HG02938 (cell line): ENCODE measurements around the gene ZFY.
"Not testable (repeated sequence)": the region's sequence is repeated elsewhere in the genome, so short reads cannot be mapped to it uniquely, and the experiment has no call there.

Experiments
- ATAC-seq: cut with Tn5 transposase; IDR thresholded peaks from one replicate; pipeline ENCODE4 v1.9.1; 2021; ENCODE audit warnings: mild to moderate bottlenecking, moderate library complexity; ENCODE audit not compliant: unreplicated experiment

ZFY gene

DNA sequence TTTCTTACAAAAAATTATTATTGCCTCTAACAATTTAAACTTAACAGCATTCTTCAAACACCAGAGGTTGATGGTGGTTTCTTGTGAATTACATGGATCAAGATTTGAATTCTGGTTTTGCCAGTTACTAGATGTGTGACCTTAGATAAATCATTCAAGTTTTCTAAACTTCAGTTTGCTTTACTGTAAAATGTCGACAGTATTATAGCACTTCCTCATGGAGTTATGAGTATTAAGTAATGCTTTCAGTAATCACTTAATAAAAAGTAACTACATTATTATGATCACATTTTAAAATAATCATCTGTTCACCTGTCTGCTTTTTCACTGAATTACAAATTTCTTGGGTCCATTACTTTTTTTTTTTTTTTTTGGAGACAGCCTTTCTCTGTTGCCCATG is 37.5 kb downstream of the ZFY start:
- no peak for ATAC-seq

- no peak for ATAC-seq
These were observed 38.0 kb downstream of the ZFY start for GRCh38 chrY:2973110-2973751.

DNA sequence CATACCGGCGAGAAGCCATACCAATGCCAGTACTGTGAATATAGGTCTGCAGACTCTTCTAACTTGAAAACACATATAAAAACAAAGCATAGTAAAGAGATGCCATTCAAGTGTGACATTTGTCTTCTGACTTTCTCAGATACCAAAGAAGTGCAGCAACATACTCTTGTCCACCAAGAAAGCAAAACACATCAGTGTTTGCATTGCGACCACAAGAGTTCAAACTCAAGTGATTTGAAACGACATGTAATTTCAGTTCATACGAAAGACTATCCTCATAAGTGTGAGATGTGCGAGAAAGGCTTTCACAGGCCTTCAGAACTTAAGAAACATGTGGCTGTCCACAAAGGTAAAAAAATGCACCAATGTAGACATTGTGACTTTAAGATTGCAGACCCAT is 44.1 kb downstream of the ZFY start:
- no peak for ATAC-seq

- ATAC-seq = no peak
These were observed 49.3 kb downstream of the ZFY start for GRCh38 chrY:2984491-2984890.

GRCh38 chrY:2987178-2987577 is 52.0 kb downstream of the ZFY start:
- ATAC-seq = not testable (repeated sequence)

DNA sequence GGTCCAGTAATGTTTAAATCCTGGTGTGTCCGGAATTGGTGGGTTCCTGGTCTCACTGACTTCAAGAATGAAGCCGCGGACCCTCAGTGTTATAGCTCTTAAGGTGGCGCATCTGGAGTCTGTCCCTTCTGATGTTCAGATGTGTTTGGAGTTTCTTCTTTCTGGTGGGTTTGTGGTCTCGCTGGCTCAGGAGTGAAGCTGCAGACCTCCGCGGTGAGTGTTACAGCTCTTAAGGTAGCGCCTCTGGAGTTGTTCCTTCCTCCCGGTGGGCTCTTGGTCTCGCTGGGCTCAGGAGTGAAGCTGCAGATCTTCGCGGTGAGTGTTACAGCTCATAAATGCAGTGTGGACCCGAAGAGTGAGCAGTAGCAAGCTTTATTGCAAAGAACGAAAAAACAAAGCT is 62.2 kb downstream of the ZFY start:
- not testable (repeated sequence) for ATAC-seq

DNA sequence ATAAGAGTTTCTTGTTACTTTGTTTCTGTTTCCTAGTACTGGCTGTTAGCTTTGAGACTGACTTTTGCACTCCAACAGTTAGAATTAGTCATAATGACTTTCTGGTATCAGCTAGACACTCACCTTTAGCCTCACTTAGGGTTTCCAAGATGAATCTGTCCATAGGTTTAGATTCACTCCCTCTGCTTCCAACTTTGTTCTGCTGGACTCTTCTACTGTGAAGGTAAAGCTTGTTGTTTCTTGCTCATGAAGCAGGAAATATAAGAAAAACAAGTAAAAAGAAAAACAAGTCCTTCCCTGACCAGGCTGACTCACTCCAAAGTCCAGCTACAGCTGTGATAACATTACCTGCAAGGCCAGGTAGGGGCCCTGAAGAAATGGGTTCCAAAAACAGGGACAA is 67.0 kb downstream of the ZFY start:
- no peak for ATAC-seq

DNA sequence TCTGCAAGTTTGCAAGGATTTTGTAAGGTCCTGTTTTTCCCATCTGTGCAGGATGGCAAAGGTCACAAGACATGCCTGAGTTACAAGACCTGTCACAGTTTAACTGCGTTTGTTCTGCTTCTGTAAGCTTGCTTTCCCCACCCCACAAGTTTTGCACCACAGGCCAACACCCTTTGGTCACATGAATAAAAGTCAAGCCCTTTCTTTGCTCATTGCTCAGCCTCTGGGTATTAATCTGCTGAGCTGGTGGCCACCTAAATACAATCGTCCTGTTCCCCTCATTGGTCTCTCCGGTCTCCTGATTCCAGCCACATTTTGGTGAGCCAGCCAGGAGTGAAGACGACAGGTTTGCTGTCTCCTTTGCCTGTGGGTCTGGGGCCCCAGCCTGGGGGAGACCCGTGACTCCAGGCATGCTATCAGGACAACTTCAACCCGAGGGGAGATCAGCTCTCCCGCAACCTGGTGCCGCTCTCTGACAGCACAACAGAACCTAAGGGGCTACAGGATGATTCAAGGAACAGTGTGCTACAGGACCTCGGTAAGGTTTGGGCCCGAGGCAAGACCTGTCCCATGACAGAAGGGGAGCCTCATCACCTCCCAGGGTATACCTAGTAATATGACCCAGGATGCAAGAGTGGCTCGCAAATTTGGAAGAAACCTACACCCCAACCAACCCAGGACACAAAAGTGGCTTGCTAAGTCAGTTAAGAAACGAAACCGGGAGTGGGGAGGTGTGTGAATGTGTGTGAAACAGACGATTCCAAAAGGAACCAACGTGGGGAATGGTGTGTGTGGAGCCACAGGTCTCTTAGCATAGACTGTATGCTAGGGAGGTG is 67.7 kb downstream of the ZFY start:
- ATAC-seq = no peak

DNA sequence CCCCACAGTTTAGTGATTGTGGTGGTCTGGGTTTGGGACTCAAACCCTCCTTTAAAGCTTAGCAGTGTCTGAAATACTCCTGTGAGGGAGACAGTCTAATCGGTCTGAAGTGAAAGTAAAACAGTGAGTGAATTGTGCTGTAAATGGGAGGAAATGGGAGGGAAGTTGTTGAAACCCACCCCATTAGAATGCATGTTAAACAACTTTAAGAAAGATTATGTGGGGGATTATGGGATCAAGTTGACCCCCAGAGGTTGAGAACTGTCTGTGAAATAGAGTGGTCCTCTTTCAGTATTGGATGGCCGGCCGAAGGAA is 68.3 kb downstream of the ZFY start:
- no peak for ATAC-seq

- ATAC-seq = peak; percentile 47
These were observed 68.7 kb downstream of the ZFY start for GRCh38 chrY:3003846-3004245.

GRCh38 chrY:3006031-3006430 is 70.8 kb downstream of the ZFY start:
- ATAC-seq = not testable (repeated sequence)

DNA sequence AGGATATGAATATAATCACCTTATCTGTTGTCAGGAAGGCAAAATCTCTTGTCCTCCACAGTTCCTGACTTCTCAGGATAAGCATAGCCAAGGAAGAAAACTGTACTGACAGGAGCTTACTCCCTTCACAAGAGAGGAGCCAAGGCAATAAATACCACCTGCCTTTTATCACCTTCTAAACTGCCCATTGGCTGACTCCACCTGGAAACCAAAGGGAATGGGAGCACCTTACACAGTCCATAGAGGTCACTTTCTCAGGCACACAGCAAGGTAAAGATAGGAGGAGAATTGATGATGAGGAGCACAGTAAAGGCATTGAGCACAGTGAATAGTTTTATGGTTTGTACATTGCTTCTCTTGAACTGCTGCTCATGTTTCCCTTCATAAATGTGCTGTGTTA is 72.8 kb downstream of the ZFY start:
- ATAC-seq = no peak

- ATAC-seq = no peak
These were observed 77.0 kb downstream of the ZFY start for GRCh38 chrY:3012226-3012625.

DNA sequence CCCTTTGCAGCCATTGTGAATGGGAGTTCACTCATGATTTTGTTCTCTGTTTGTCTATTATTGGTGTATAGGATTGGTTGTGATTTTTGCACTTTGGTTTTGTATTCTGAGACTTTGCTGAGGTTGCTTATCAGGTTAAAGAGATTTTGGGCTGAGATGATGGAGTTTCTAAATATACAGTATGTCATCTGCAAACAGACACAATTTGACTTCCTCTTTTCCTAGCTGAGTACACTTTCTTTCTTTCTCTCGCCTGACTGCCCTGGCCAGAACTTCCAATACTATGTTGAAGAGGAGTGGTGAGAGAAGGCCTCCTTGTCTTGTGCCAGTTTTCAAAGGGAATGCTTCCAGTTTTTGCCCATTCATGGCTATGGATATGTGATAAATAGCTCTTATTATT is 81.4 kb downstream of the ZFY start:
- no peak for ATAC-seq

- no peak for ATAC-seq
These were observed 83.4 kb downstream of the ZFY start for GRCh38 chrY:3018546-3018945.

DNA sequence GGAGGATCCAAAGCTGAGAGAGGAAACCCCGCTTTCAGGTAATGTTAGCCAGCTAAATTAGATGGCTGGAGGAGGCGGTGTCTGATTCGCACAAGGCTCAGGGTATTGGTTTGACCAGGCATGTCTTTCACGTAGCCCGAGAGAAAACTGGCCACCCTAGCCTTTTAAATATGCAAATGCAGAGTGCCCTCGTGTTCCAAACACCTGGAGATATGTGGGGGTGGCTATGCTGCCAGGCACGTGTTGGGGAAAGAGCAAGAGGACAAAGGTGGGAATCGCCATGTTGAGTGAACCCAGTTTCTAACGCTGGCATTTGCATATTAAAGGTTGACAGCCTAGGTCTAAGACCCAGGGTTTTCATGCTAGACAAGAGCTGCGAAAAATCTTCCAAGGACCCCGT is 84.4 kb downstream of the ZFY start:
- ATAC-seq = no peak

- no peak for ATAC-seq
These were observed 86.0 kb downstream of the ZFY start for GRCh38 chrY:3021176-3021575.

GRCh38 chrY:3023606-3024005 is 88.4 kb downstream of the ZFY start:
- no peak for ATAC-seq

DNA sequence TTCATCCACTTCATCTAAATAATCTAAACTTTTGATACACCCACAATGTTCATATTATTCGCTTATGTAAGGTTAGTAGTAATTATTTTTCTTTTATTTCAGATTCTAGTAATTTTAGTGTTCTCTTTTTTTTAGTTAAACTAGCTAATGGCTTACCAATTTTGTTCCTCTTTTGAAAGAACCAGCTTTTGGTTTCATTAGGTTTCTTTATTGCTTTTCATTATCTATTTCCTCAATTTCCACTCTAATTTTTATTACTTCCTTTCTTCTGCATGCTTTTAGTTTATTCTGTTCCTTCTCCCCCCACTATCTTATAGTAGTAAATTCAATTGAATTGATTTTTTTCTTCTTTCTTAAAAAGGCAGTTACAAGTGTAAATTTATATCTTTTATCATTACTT is 90.2 kb downstream of the ZFY start:
- no peak for ATAC-seq
